A673 (cell line): ENCODE data around the gene SLC9A8.

Experiments used
- CTCF ChIP-seq: fragments of 300-800, 200-600 bp; sonication (generic); conservative IDR thresholded peaks from 2 replicates; pipeline ENCODE4 v1.5.1; 2017; ENCODE audit warnings: low read depth, mild to moderate bottlenecking, antibody characterized with exemption, low read length, moderate library complexity, mixed read lengths
- EZH2 ChIP-seq: fragments of 200-600 bp; sonication (generic); IDR thresholded peaks from 2 replicates; pipeline ENCODE4 v1.6.1; 2017; ENCODE audit warnings: borderline replicate concordance, low read depth, mild to moderate bottlenecking, mixed read lengths, antibody characterized with exemption, low read length; ENCODE audit not compliant: poor library complexity, severe bottlenecking

GRCh38 chr20:49838546-49838945 lies 25.9 kb downstream of the SLC9A8 start:
- TF ChIP-seq CTCF, result no peak
- no peak for TF ChIP-seq EZH2
